Adrenal gland (tissue), 12 donors: ENCODE results near the gene EHMT1. TPM values are rescaled to one million over a fixed set of nuclear protein-coding genes. Genes with fewer than 3 reads are reported as not detected.
"Not testable (repeated sequence)": the region's sequence is repeated elsewhere in the genome, so short reads cannot be mapped to it uniquely, and the experiment has no call there.

Experiments
- DNase-seq, 7 donors: peaks; one replicate each; pipeline ENCODE4 v3.0.0-alpha.2; 2019 to 2020
- H3K27ac ChIP-seq, 5 donors: fragments of 200-600 bp; sonication (generic) in 4 of 5; 1 replicate in 3 of 5; 2 replicates in 2 of 5; pipeline versions ENCODE4 v1.5.1 to v1.8.0; 2016 to 2020; ENCODE audit warnings: mild to moderate bottlenecking in 1 of 5
- H3K27me3 ChIP-seq: fragments of 200-600 bp; 2 replicates; pipeline ENCODE4 v1.8.0; 2021
- H3K36me3 ChIP-seq, 2 donors: fragments of 200-600 bp; replicated peaks in 1 of 2; 1 replicate in 1 of 2; 2 replicates in 1 of 2; pipeline versions ENCODE4 v1.5.1 to v1.8.0; 2018 to 2022
- H3K4me1 ChIP-seq, 2 donors: fragments of 200-600 bp; replicated peaks in 1 of 2; 1 replicate in 1 of 2; 2 replicates in 1 of 2; pipeline versions ENCODE4 v1.5.1 to v1.8.0; 2018 to 2021
- H3K4me3 ChIP-seq, 4 donors: fragments of 200-600 bp; sonication (generic) in 3 of 4; one replicate each; pipeline ENCODE4 v1.5.1; 2016 to 2018
- H3K9me3 ChIP-seq, 3 donors: fragments of 200-600 bp; sonication (generic) in 1 of 3; replicated peaks in 1 of 3; 1 replicate in 2 of 3; 2 replicates in 1 of 3; pipeline versions ENCODE4 v1.5.1 to v1.8.0; 2016 to 2021
- CTCF ChIP-seq, 6 experiments: fragments of 450-650 bp in 4 of 6; fragments of 200-600 bp in 2 of 6; sonication (generic) in 1 of 6; IDR thresholded peaks; 1 replicate in 5 of 6; 2 replicates in 1 of 6; pipeline versions ENCODE4 v1.5.1 to v1.8.0; 2016 to 2021; ENCODE audit warnings: antibody characterized with exemption in 6 of 6, mild to moderate bottlenecking in 2 of 6, moderate library complexity in 1 of 6
- POLR2A ChIP-seq, 2 donors: fragments of 450-650 bp; IDR thresholded peaks; one replicate each; pipeline ENCODE4 v1.6.1; 2017; ENCODE audit warnings: antibody characterized with exemption in 2 of 2, mild to moderate bottlenecking in 2 of 2, moderate library complexity in 1 of 2
- WGBS, 4 donors: extraction: QIAGEN DNeasy Blood & Tissue Kit in 2 of 4; methylation state at CpG; one replicate each; pipeline versions ENCODE4 v1.1.5 to v1.1.7; 2013 to 2017; 5-methylcytosine and 5-hydroxymethylcytosine counted together
- intact Hi-C, 2 donors: fragments of 100-400 bp; cut with DNase I; formaldehyde crosslinking; loops; one replicate each; pipeline versions ENCODE4 v1.14.1 to v1.15.0; 2022 to 2023
- polyA plus RNA-seq, 3 donors: library from polyadenylated mRNA; stranded (reverse); fragments of 200-250 nt in 2 of 3; fragments of 350-450 nt in 1 of 3; fragmentation: Illumina TruSeq in 1 of 3; extraction: RNeasy Lipid Tissue Mini Kit (QIAGEN cat#74804) in 1 of 3; gene quantifications; one replicate each; pipeline ENCODE4 v1.2.3, GENCODE V29; 2013 to 2014
- total RNA-seq, 9 donors: library from RNA; depleted of rRNA in 4 of 9; stranded (reverse); fragments of >200 nt in 4 of 9; fragments of 120-200 nt in 1 of 9; fragmentation: NEBNext Ultra II Directional in 1 of 9; extraction: Animal tissue kit (Norgen Biotek cat#: 25700) in 1 of 9; gene quantifications; one replicate each; pipeline versions ENCODE4 v1.1.0 to v1.2.4, GENCODE V29; 2013 to 2023
- donor health status: healthy with polysubstance abuse.
- donor health status: Bipolar disorder and iron deficiency.
- donor health status: DM: yes; HTN: yes; CAD: no.
- donor health status: DM: no; HTN: no; CAD: no.
- donor health status: DM: no; HTN: no; CAD: no.
- donor health status: DM: yes; HTN: yes; CAD: no.

EHMT1 gene
- total and polyA plus RNA-seq, 12 donors: 42.0 to 171 (median 71.0) TPM

GRCh38 chr9:137778336-137778735 is 159.5 kb downstream of the EHMT1 start:
- Histone ChIP-seq H3K4me3 (no peak overlapping the region), H3K27me3 (no peaks in the 10 kb centered on the region), H3K36me3 (peaks cover 0 to 70% of the 10 kb centered on the region in 2 donors), H3K9me3 (no peaks in the 10 kb centered on the region), H3K27ac (no peak overlapping the region), H3K4me1 (no peaks in the 10 kb centered on the region)
- intact Hi-C loops: no loop called here
- WGBS, 4 donors: 88 to 93% (median 91%) methylated on average over 11 of the region's 11 CpGs
- TF ChIP-seq POLR2A (IDR thresholded peaks at IDR 0.05) (no peak), CTCF (IDR thresholded peaks at IDR 0.05) (no peak)
- DNase-seq: no peak

GRCh38 chr9:137778914-137779313 is 160.1 kb downstream of the EHMT1 start:
- WGBS, 4 donors: 85 to 100% (median 89%) methylated on average over 1 to 10 of the region's 10 CpGs

GRCh38 chr9:137780031-137780430 is 161.2 kb downstream of the EHMT1 start:
- not testable (repeated sequence) for DNase-seq
- peaks cover 0 to 76% of the 10 kb centered on the region in 2 donors for H3K36me3 ChIP-seq
- 93 to 98% (median 96%) methylated on average over 18 to 19 of the region's 19 CpGs for WGBS, 4 donors

More at GRCh38 chr9:137778914-137779313, 160.1 kb downstream of the EHMT1 start:
- no peak overlapping the region for H3K4me3 ChIP-seq
- intact Hi-C loops: no loop called here
- no peak overlapping the region for H3K27ac ChIP-seq
- H3K36me3 ChIP-seq: peaks cover 0 to 75% of the 10 kb centered on the region in 2 donors
- TF ChIP-seq POLR2A (IDR thresholded peaks at IDR 0.05) (no peak), CTCF (IDR thresholded peaks at IDR 0.05) (no peak)
- no peaks in the 10 kb centered on the region for H3K4me1 ChIP-seq
- DNase-seq: no peak
- no peaks in the 10 kb centered on the region for H3K27me3 ChIP-seq
- no peaks in the 10 kb centered on the region for H3K9me3 ChIP-seq

GRCh38 chr9:137781906-137782585 is 163.2 kb downstream of the EHMT1 start:
- H3K9me3 ChIP-seq: no peaks in the 10 kb centered on the region
- H3K4me1 ChIP-seq: no peaks in the 10 kb centered on the region
- H3K27me3 ChIP-seq: no peaks in the 10 kb centered on the region
- H3K36me3 ChIP-seq: peaks cover 0 to 69% of the 10 kb centered on the region in 2 donors
- TF ChIP-seq CTCF (IDR thresholded peaks at IDR 0.05) (no peak), POLR2A (IDR thresholded peaks at IDR 0.05) (no peak)
- no peak overlapping the region for H3K27ac ChIP-seq
- WGBS, 4 donors: 94 to 97% (median 96%) methylated on average over 27 to 29 of the region's 29 CpGs
- no peak overlapping the region for H3K4me3 ChIP-seq
- no peak for DNase-seq
- intact Hi-C loops: no loop called here

More at GRCh38 chr9:137780031-137780430, 161.2 kb downstream of the EHMT1 start:
- H3K27me3 ChIP-seq, H3K4me1 ChIP-seq, H3K27ac ChIP-seq, H3K4me3 ChIP-seq, intact Hi-C loops, H3K9me3 ChIP-seq: not testable (repeated sequence)

GRCh38 chr9:137783521-137783920 is 164.7 kb downstream of the EHMT1 start:
- DNase-seq: no peak
- Histone ChIP-seq H3K27me3 (no peaks in the 10 kb centered on the region), H3K9me3 (no peaks in the 10 kb centered on the region), H3K4me1 (no peaks in the 10 kb centered on the region), H3K4me3 (no peak overlapping the region), H3K36me3 (peaks cover 0 to 58% of the 10 kb centered on the region in 2 donors), H3K27ac (no peak overlapping the region)
- WGBS, 4 donors: 90 to 94% (median 91%) methylated on average over 12 of the region's 12 CpGs
- intact Hi-C loops: no loop called here
- TF ChIP-seq POLR2A (IDR thresholded peaks at IDR 0.05): no peak
- TF ChIP-seq CTCF (IDR thresholded peaks at IDR 0.05): no peak
